Pancreas (tissue), 10 donors: Measurements from ENCODE around the gene HK3. TPM values are rescaled to one million over a fixed set of nuclear protein-coding genes. Genes with fewer than 3 reads are reported as not detected.

ENCODE experiments used
- ATAC-seq, 4 donors: fragments of 200-7000 bp; cut with Tn5 transposase; one replicate each; pipeline versions ENCODE4 v1.8.0 to v1.9.1; 2020; ENCODE audit warnings: mild to moderate bottlenecking in 4 of 4, moderate library complexity in 4 of 4
- DNase-seq, 6 donors: peaks; one replicate each; pipeline ENCODE4 v3.0.0-alpha.2; 2020
- FAIRE-seq: peaks from 2 replicates; lab custom pipeline; 2012; peaks lifted over from hg19 to GRCh38; lab: Jason Lieb, UNC
- H3K27ac ChIP-seq, 4 donors: fragments of 200-600 bp; sonication (generic); 1 replicate in 3 of 4; 2 replicates in 1 of 4; pipeline versions ENCODE4 v1.5.0 to v1.8.0; 2020
- H3K27me3 ChIP-seq, 4 donors: fragments of 200-600 bp; one replicate each; pipeline ENCODE4 v1.8.0; 2021
- H3K36me3 ChIP-seq, 3 donors: fragments of 200-600 bp; sonication (generic) in 1 of 3; one replicate each; pipeline versions ENCODE4 v1.5.0 to v1.8.0; 2020 to 2021
- H3K4me1 ChIP-seq, 3 donors: fragments of 200-600 bp; one replicate each; pipeline ENCODE4 v1.8.0; 2021
- H3K4me3 ChIP-seq, 4 donors: fragments of 200-600 bp; sonication (generic) in 2 of 4; one replicate each; pipeline versions ENCODE4 v1.5.0 to v1.8.0; 2020 to 2021
- H3K9me3 ChIP-seq, 4 donors: fragments of 200-600 bp; one replicate each; pipeline ENCODE4 v1.8.0; 2021
- CTCF ChIP-seq, 4 donors: fragments of 200-600 bp; sonication (generic) in 3 of 4; IDR thresholded peaks; one replicate each; pipeline versions ENCODE4 v1.5.0 to v1.8.0; 2021; ENCODE audit warnings: antibody characterized with exemption in 4 of 4
- WGBS, 2 donors: extraction: QIAGEN DNeasy Blood & Tissue Kit; methylation state at CpG; one replicate each; pipeline ENCODE4 v1.1.7; 2013; 5-methylcytosine and 5-hydroxymethylcytosine counted together
- intact Hi-C, 3 donors: fragments of 100-400 bp; cut with DNase I; formaldehyde crosslinking; loops; one replicate each; pipeline versions ENCODE4 v1.11.1 to v1.14.2; 2022
- polyA plus RNA-seq, 2 donors: library from polyadenylated mRNA; stranded (reverse); fragments of 200-250 nt; gene quantifications; one replicate each; pipeline ENCODE4 v1.2.3, GENCODE V29; 2013
- total RNA-seq, 6 donors: library from RNA; stranded (reverse); fragmentation: NEBNext Ultra II Directional in 4 of 6; extraction: Animal tissue kit (Norgen Biotek cat#: 25700) in 4 of 6; gene quantifications; one replicate each; pipeline versions ENCODE4 v1.2.1 to v1.2.4, GENCODE V29; 2021 to 2023
- donor health status: healthy with polysubstance abuse.
- donor health status: DM: no; HTN: no; CAD: no; lungs with moderate emphysema.
- donor health status: DM: no; HTN: no; CAD: no.
- donor health status: control.
- donor health status: control.
- donor health status: Bipolar disorder and iron deficiency.
- donor health status: DM: yes; HTN: yes; CAD: no.
- donor health status: DM: no; HTN: no; CAD: no.
- donor health status: DM: no; HTN: no; CAD: no.
- donor health status: DM: yes; HTN: yes; CAD: no.

HK3 gene
- total and polyA plus RNA-seq, 8 donors: 0.24 to 6.6 (median 3.3) TPM

- Histone ChIP-seq H3K4me1 (no peaks in the 10 kb centered on the region), H3K36me3 (no peaks in the 10 kb centered on the region), H3K27me3 (no peaks in the 10 kb centered on the region), H3K27ac (no peak overlapping the region), H3K9me3 (no peaks in the 10 kb centered on the region), H3K4me3 (no peak overlapping the region)
- FAIRE-seq: no peak
- TF ChIP-seq CTCF (IDR thresholded peaks at IDR 0.05): no peak
- WGBS, 2 donors: 84 to 93% methylated on average over 28 of the region's 28 CpGs
- peak in 1 of 6 donors; percentile 44 for DNase-seq
- intact Hi-C loops: no loop called here
- no peak for ATAC-seq
Measured at GRCh38 chr5:176887252-176887849, 11.8 kb downstream of the HK3 start.

GRCh38 chr5:176886336-176887251 lies 12.6 kb downstream of the HK3 start:
- no peaks in the 10 kb centered on the region for H3K9me3 ChIP-seq
- no peaks in the 10 kb centered on the region for H3K36me3 ChIP-seq
- no peak for ATAC-seq
- DNase-seq: no peak
- TF ChIP-seq CTCF (IDR thresholded peaks at IDR 0.05): no peak
- FAIRE-seq: no peak
- no peaks in the 10 kb centered on the region for H3K27me3 ChIP-seq
- no peak overlapping the region for H3K4me3 ChIP-seq
- no peak overlapping the region for H3K27ac ChIP-seq
- WGBS, 2 donors: 84 to 90% methylated on average over 13 of the region's 13 CpGs
- no peaks in the 10 kb centered on the region for H3K4me1 ChIP-seq
- intact Hi-C loops: no loop called here

GRCh38 chr5:176884571-176884890 lies 14.6 kb downstream of the HK3 start:
- intact Hi-C loops: no loop called here
- TF ChIP-seq CTCF (IDR thresholded peaks at IDR 0.05): no peak
- ATAC-seq: no peak
- no peak for DNase-seq
- no peaks in the 10 kb centered on the region for H3K36me3 ChIP-seq
- FAIRE-seq: no peak
- no peaks in the 10 kb centered on the region for H3K4me1 ChIP-seq
- H3K9me3 ChIP-seq: no peaks in the 10 kb centered on the region
- H3K27ac ChIP-seq: no peak overlapping the region
- no peak overlapping the region for H3K4me3 ChIP-seq
- no peaks in the 10 kb centered on the region for H3K27me3 ChIP-seq
- 47 to 63% methylated on average over 4 of the region's 4 CpGs for WGBS, 2 donors

- intact Hi-C loops: no loop called here
- TF ChIP-seq CTCF (IDR thresholded peaks at IDR 0.05): no peak
- H3K9me3 ChIP-seq: no peaks in the 10 kb centered on the region
- no peak overlapping the region for H3K27ac ChIP-seq
- no peak overlapping the region for H3K4me3 ChIP-seq
- no peaks in the 10 kb centered on the region for H3K36me3 ChIP-seq
- no peaks in the 10 kb centered on the region for H3K4me1 ChIP-seq
- FAIRE-seq (no peak), ATAC-seq (no peak), DNase-seq (no peak)
- no peaks in the 10 kb centered on the region for H3K27me3 ChIP-seq
- 79 to 85% methylated on average over 17 of the region's 17 CpGs for WGBS, 2 donors
Measured at GRCh38 chr5:176883700-176884570, 15.2 kb downstream of the HK3 start.
